Measurements from ENCODE around the gene PMPCA. TPM values are rescaled to one million over a fixed set of nuclear protein-coding genes. Genes with fewer than 3 reads are reported as not detected.
"Not testable (repeated sequence)": the region's sequence is repeated elsewhere in the genome, so short reads cannot be mapped to it uniquely, and the experiment has no call there.

Gene PMPCA
- polyA plus RNA-seq, 1 donor = 69.4 TPM

DNA sequence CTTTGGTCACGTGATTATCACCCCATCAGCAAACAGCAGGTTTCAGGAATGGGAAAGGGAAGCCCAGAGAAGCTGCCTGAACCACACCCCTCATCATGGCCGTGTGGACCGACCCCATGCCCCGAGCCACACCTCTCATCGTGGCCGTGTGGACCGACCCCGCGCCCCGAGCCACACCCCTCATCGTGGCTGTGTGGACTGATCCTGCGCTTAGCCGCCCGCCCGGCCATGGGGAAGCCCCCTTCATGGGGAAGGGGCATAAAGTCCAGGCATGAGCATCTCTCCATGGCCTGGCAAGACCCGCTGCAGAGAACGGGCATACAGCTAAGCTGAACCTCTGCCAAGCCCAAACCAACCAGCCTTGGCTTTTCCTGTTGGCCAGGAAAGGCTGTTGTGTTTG, 16.9 kb upstream of the PMPCA start:
- no peak for DNase-seq

DNA sequence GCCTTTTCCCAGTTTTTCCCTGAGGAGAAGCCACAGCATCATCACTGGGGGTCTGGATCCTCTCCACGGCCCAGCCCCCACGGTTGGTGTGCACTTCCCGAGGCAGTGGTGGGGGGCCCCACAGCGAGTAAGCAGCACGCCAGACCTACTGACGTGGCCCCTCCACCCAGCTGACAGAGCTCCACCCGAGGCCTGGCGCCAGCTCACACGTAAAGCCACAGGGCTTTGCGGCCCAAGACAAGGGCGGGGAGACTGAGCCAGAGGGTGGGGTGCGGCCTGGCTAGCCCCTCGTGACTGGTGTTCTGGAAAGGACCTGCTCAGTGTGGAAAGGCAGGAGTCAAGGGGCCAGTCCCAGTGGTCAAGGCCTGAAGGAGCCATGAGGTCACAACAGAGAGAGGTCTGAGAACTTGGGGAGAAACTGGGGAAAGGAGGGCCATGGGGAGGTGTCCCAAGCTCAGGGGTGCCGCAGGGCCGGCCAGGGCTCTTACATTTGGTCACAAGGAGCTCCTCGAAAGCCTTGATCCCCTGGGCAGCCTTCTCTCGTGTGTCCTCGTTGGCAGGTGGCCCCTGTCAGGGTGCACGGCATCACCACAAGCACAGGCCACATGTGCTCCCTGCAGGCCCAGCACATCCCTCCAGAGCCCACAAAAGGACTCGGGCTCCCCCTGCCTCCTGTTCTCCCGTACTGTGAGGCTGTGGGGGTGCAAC, 16.0 kb upstream of the PMPCA start:
- no peak for DNase-seq

DNA sequence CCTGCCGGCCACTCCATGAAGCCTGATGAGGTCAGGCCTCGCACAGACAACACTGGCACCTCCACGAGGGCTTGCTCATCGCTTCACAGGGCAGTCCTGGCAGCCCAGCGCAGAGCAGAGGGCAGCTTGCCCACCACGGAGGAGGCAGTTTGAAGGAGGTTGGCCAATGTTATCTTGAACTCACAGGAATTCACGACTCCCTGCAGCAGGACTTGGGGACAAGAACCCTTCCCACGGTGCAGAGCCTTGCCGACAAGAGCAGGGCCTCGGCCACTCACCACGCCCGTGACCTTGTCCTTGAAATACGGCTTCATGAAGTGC, 15.5 kb upstream of the PMPCA start:
- DNase-seq = no peak

DNA sequence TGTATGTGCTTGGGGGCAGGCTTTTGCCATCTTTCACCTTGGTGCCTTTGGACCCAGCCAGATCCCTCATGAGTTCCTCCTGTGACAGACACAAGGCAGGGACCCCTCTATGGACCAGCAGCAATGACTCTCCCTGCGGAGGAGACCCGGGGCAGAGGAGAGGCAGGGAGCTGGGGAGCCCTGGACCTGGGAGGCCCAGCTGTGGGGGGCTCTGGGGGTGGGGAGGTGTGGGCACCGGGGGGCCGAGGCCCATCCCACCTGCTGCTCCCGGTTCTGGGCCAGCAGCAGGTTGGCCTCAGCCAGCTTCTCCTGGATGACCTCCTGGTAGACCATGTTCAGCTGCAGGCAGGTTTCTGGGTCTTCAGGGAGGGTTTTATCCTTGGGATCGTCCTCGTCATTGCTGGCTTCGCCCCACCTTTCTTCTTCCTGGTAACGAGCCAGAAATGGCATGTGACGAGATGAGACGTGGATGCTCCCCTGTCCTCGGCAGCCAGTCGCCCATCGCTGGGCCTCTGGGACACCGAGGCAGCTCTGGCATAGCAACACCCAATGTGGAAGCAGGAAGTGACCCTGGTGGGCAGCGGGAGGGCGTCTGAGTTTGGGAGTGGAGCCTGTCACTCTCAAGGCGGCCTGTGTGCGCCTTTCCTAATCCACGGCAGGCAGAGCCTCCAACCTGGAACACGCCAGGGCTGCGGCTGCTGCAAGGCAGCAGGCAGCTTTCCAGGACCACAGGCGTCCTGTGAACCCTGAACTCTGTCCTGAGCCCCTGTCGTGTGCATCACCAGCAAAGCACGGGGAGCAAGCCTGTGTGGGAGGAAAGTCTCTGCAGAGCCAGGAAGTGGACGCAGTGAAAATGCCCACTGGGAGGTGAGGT, 14.9 kb upstream of the PMPCA start:
- no peak for DNase-seq

DNA sequence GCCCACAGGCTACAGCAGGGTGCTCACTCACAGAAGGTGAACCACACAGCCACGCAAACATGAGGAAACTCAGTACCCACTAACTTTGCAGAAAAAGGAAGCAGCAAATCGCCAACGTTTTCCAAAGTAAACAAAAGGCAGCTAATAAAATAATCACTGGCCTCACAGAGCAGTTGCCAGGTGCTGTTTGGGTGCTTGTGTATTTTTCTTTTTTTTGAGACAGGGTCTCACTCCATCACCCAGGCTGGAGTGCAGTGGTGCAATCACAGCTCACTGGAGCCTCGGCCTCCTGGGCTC, 14.3 kb upstream of the PMPCA start:
- no peak for DNase-seq

DNA sequence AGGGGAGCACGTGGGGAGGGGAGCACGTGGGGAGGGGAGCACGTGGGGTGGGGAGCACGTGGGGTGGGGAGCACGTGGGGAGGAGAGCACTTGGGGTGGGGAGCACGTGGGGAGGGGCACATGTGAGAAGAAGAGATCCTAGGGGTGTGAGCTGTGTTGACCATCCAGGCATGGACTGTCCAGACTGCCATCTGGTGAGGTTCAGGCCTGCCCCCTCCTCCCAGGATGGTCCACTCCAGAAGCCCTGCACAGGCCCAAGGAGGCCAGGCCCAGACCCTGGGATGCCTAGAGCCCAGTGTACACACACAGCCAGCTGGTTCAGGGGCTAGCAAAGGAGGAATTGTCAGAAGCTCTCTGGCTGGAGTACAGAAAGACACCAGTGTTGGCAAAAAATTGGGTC, 12.8 kb upstream of the PMPCA start:
- DNase-seq = no peak

DNA sequence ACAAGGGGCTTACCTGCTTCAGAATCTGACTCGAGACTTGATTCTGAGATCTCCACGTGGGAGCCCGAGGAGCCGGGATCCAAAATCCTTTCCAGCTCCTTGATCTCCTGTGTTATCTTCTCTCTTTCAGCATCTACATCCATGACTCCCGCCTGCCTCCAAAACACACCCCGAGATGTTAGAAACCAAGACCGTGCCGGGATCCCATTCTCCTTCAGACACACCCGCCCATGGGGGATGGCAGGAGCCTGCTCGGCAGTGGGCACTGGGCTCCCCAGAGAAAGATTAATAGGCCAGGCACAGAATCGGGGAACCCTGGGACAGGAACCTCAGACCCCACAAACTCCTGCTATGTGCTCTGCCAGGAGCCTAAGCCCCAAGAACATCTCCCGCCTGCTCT, 12.2 kb upstream of the PMPCA start:
- no peak for DNase-seq

DNA sequence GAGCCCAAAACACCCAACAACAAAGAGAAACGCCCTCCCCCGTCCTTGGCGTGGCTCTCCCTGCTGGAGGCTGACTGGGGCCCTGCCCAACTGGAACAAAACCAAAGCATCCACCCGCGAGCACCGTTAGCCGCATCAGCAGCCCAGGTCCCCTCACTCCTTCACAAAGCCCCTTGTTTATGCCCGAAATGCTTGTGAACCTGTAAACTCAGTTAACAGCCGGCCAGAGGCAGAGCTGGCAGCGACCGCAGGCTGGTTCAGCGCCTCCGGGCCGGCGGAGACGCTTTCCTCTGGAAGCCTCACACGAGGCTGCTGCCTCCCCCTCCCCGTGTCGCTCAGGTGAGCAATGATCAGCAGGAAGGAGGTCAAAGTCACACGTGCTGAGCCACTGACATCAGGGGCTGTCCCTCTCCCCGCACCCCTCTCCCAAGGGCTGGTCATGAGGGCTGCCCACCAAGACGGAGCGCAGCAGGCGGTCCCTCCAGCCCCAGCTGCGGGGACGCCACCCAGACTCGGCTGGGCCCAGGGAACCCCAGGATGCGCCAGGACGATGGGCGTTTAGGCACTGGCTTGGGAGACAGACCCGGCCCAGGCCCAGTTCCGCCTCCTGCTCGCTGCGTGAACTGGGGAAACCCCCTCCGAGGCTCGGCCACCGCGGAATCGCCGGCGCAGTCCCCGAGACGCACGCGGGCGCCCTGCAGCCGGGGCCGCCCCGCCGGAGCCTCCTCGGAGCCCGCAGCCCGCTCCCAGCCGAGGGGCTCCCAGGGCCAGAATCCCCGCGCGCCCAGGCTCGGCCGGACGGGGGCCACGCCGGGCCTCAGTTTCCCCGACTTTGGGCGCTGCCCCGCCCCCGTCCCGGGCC, 11.1 kb upstream of the PMPCA start:
- DNase-seq = no peak

DNA sequence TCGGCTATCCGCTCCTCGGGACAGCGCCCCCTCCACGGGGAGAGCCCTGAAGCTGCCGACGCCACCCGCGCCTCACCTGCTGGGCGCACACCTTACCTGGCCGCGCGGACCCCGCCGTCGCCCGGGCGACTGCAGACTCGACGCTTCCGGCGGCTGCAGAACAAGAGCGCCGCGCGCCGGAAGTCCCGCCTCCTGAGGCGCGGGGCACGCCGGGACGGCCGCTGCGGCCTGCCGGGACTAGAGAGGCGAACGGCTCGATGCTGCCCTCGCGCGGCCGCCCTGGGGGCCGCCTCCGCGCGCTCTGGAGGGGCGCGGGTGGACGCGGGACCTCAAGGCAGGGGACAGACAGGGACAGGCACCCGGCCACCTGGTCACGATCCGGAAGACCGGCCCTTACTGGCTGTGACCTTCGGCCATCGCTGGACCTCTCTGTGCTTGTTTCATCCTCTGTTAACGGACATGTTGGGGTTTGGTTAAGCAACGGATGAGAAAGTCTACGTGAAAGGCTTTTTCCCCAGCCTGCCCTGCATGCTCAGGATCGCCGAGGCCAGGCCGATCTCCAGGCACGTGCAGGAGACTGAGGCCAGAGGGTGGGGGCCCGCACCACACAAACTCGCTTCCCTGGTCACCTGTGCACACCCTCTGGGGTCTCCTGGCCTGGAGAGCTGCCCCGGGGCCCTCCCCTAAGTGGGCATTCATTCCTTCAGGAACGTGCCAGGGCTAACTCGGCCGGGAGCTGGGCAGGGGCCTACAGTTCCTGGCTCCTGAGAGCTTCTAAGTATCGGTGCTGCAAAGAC, 10.2 kb upstream of the PMPCA start, which contains the start of gene SNAPC4:
Gene SNAPC4 (minus strand): TSS at position 133 of the 797 bp plus-strand sequence. CDS start 1,742 bp downstream, outside the sequence.
- peak; percentile 87 for DNase-seq

DNA sequence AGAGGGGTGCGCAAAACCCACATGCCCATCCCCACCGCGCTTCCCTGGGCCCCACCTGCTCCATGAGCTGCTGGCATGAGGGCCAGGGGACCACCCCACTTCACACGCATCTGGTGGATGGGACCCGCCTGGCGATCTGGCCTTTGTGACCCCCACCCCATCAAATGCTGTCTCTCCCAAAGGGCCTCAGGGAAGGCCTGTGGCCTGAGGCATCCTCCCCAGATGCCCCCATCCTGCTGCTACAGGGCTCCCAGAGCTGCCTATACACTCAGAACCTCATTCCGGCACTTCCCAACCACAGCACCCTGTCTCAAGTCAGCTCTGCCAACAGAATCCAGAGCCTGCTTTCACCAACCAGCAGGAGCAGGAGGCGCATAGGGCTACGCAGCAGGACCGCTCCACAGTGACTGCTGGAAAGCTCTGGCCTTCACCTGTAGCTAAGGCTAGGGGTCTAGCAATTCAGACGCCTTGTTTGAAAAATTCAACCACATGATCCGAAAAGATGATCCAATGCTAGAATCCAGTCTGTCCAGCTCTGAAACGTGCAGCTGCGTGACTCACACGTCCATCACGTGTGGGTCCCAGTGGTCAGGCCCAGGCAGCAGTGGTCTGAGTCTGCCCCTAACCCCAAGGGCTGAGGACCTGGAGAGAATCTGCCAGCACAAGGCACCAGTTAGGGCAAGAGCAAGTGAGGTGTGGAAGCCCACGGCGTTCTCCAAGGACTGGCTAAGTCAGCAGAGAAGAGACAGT, 9.1 kb upstream of the PMPCA start:
- DNase-seq = no peak

DNA sequence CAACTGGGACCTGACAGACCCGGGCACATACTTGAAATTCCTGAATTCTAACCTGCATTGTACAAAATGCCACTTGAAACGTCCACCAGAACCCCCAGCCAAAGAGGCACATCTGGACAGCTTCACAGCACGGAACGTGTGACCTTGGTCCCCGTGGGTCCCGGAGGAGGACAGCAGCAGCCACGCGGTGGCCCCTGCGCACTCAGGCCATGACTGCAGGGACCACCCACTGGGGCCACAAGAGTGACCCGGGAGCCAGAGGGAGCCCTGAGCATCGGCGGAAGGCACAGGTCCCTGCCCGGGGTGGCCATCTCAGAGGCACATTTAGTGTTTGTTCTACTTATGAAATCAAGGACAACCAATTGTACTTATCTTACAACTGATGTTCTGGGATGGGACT, 8.4 kb upstream of the PMPCA start:
- DNase-seq = no peak

DNA sequence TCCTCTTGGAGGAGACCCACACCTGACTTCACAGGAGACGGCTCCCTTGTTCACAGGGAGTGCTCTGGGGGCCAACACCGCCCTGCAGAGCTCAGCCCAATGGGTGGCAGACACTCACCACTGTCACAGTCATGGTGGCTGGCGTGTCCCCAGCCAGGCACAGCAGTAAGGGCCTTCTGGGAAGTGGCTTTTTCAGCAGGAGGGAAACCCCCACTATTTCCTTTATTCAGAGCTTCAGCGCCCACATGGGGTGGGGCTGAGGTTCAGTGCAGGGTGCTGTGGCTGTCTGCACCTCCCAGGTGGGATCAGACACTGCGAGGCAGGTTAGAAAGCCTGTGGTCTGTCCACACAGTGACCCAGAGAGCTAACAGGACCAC, 6.9 kb upstream of the PMPCA start:
- DNase-seq = no peak

DNA sequence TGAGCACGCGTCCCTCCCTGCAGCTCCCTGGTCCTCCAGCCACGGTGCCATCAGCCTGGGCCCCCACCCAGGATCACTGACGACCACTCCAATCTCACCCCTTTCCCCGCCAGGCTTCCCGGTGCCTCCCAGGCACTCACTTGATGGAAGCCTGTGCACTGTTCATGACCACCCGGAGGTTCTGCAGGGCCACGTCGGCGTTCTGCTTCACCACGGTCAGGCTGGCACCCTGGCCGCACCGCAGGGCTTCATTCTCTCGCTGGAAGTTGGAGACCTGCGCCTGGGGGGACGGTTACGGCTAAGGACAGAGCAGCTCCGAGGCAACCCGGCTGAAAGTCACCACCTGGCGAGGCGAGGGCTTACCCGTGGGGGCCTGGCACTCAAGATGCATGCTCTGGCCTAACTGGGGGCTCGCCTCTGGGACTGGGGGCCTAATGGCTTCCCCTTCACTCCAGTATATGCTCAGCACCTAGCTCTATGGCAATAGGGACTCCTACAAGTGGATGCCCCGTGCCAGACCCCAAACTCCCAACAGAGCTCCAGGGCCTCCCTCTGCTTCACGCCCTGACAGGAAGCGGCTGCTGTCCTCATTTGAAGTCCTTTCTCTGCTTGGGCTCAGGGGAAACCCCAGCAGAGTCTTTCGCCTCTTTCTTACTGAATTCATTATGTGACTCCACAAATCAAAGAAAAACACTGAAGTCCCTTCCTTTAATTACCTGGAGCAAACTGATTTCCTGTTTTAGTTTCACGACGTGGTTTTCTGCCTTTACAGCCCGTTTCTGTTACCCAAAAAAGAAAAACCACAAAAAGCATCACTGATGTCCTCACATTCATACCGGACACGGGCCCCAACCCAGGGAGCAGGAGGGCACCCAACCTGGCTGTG, 6.3 kb upstream of the PMPCA start:
- no peak for DNase-seq

DNA sequence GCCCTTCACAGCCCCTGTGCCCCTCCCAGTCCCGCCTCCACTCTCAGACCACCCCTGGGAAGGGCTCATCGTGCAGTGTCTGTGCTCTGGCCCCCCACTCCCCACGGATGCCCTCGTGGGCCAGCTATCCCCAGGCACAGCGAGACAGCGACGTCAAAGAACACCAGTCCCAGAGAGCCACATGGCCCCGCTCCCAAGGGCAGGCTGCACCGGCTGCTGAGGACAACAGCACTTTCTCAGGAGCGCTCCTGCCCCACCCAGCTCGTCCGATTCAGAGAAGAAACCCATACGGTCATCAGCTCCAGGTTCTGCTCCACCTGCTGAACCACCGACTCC, 5.7 kb upstream of the PMPCA start:
- DNase-seq = no peak

DNA sequence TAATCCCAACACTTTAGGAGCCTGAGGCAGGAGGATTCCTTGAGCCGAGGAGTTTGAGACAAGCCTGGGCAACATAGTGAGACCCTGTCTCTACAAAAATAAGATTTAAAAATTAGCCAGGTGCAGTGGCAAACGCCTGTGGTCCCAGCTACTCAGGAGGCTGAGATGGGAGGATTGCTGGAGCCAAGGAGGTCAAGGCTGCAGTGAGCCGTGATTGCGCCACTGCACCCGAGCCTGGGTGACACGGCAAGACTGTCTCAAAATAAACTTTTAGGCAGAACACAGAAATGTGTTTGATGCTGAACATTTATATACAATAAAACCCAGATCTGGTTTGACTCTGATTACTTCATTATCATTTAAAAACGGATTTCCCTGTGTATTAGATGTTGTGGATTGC, 5.0 kb upstream of the PMPCA start:
- DNase-seq = no peak

DNA sequence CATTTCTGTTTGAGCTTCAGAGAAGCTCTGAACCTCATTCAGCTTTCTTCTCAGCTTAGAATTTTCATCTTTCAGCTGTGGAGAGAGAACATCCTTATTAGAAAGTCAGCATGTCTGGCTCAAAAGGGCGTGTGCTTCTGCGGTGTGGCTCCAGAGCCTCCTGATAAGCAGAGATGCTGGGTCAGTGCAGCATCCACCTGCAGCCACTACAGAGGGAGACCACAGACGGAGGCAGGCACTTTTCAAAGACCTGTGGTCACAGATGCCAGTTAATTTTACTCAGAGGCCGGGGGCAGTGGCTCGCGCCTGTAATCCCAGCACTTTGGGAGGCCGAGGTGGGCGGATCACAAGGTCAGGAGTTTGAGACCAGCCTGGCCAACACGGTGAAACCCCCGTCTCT, 4.6 kb upstream of the PMPCA start:
- not testable (repeated sequence) for DNase-seq

DNA sequence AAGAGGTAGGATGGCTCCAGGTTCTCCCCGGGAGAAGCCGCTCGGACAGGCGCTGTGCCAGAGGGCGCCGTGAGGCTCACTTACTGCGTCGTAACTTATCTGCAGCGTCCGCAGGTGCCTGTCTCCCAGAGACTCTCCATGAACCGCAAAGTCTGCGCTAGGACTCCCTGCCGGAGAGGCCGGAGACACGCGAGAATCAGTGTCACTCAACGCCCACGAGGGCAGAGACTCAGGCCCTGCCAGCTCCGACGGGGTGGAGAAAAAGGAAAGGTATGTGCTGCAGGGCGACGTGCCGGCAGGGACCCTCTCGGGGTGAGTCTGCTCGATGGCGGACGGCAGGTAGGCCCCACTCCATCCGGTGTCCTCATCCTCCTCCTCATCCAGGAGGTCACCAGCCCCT, 3.4 kb upstream of the PMPCA start:
- DNase-seq = not testable (repeated sequence)

DNA sequence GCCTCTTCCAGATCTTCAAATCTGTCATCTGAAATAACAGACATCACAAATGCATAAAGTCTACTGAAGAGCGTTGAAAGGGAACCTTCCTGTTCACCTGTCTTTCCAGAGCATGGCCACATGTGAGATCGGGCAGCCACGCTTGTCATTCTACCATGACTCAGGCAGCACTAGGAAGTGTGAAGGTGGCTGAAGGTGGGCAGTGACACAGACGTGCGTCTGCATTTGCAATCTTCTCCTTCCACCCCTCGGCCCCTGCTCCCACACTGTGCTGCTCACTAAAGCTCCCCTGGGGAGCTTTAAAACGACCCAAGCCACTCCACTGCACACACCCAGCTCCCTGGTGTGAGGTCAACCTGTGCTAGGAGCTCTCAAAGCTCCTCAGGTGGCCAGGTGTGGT, 2.5 kb upstream of the PMPCA start:
- no peak for DNase-seq

DNA sequence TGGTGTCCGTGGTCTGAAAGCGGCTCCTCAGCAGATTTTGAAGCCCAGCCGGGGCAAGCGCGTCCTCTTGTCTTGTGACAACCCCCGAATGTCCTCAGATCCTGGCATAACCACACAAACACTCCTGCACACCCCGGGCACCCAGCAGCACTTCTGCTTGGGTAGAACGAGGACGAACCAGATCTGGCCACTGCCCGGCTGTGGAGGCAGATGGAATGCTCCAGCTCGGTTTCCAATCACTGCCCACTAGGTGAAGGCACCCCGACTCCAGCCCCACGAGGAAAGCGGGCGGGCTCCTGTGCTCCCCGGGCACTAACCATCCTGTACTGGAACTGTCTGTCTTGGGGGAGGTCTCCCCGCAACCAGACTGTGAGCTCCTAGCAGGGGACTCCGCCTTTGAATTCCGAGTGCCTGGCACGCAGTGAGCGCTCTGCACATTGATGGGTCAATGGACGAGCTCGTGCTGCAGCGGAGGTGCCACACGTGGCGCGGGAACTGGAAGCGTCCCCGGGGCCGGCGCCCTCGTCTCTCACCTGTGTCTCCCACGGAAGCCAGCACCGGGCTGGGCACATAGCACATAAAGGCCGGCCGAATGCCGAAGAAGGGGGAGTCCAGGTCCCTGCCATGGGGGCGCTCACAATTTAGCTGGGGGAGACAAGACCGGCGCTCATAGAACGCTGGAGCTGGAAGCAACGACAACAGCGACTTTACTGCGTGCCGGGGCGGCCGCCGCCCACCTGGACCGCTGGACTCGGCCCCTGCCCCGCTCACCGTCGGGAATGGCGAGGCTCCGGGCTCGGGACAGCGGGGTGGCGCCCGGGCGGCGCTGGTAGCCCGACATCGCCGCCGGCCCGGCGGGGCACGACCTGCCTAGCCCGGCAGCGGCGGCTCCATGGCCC, 652 bp upstream of the PMPCA start:
- no peak for DNase-seq

Measured in left kidney (tissue), 2 donors.